C4-2B (cell line): ENCODE results near the gene PRKD2.

Experiments used
- CTCF ChIP-seq: fragments of 450-650 bp; conservative IDR thresholded peaks from 2 replicates; pipeline ENCODE4 v1.5.1; 2017; ENCODE audit warnings: mild to moderate bottlenecking
- ZFX ChIP-seq: fragments of 450-650 bp; IDR thresholded peaks from 2 replicates; pipeline ENCODE4 v1.6.1; 2017

GRCh38 chr19:46731584-46731983 lies 14.7 kb upstream of the PRKD2 start:
- TF ChIP-seq CTCF (no peak), ZFX (no peak)
